ENCODE results near the gene BLVRA. TPM values are rescaled to one million over a fixed set of nuclear protein-coding genes. Genes with fewer than 3 reads are reported as not detected.

Gene BLVRA
- total RNA-seq, 1 experiment from 2014 or later: 40.7 TPM

DNA sequence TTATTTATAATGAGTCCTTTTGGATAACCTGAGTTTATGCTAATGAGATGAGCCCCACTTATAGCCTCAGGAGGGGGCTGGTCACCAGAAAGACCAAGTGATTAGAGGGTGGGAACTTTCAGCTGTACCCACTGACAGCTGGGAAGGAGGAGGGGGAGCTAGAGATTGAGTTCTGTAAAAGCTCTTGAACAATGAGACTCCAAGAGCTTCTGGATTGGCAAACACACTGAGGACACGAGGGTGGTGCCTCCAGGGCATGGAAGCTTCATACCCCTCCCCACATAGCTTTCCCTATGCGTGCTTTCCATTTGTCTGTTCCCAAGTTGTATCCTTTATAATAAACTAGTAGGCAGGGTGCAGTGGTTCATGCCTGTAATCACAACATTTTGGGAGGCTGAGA lies 90.6 kb downstream of the BLVRA start:
- no peak overlapping the region for H2BK15ac ChIP-seq (ENCODE audit: low read depth, low read length)
- H3K23me2 ChIP-seq (ENCODE audit: insufficient read length, low read depth, low read length, poor library complexity, severe bottlenecking): no peaks in the 10 kb centered on the region
- H3K9me3 Mint-ChIP-seq: no peaks in the 10 kb centered on the region; a peak in 2 of 5 replicates
- H2AK5ac ChIP-seq (ENCODE audit: insufficient read length, low read length): no peak overlapping the region
- no peak overlapping the region for H3K23ac ChIP-seq (ENCODE audit: insufficient read length, low read depth, low read length)
- no peaks in the 10 kb centered on the region for H3K79me2 ChIP-seq (ENCODE audit: insufficient read depth, low read length)
- H3K9ac ChIP-seq (ENCODE audit: extremely low read depth, insufficient read length, low read length): no peak overlapping the region
- H3K14ac ChIP-seq (ENCODE audit: insufficient read depth, low read length): no peak overlapping the region
- H3T11ph ChIP-seq (ENCODE audit: low read length): no peak overlapping the region
- H3K79me1 ChIP-seq (ENCODE audit: insufficient read depth, low read depth, low read length, poor library complexity, severe bottlenecking): no peaks in the 10 kb centered on the region
- H3K4me1 ChIP-seq (ENCODE audit: insufficient read depth, low read length): no peaks in the 10 kb centered on the region
- no peak for DNase-seq
- no peak overlapping the region for H2BK5ac ChIP-seq (ENCODE audit: insufficient read length, low read length)
- no peak overlapping the region for H2AFZ ChIP-seq (ENCODE audit: low read length)
- H4K91ac ChIP-seq (ENCODE audit: insufficient read length, low read depth, low read length): no peak overlapping the region
- no peak overlapping the region for H2BK120ac ChIP-seq (ENCODE audit: low read depth, low read length, poor library complexity, severe bottlenecking)
- no peaks in the 10 kb centered on the region; a peak in 2 of 7 replicates for H3K36me3 Mint-ChIP-seq (ENCODE audit: insufficient read depth in 1 of 3, low read depth in 3 of 3)
- peaks cover 2 to 4% of the 10 kb centered on the region in 2 experiments; a peak in 2 of 4 replicates for H3K4me1 Mint-ChIP-seq
- H3K4me2 ChIP-seq (ENCODE audit: insufficient read depth, insufficient read length, low read length): no peak overlapping the region
- no peak overlapping the region for H2BK12ac ChIP-seq (ENCODE audit: insufficient read length, low read depth, low read length)
- no CpG with 5 or more reads among the region's 2 CpGs for WGBS (ENCODE audit: extremely low coverage, insufficient read length, low lambda C conversion rate)
- no peaks in the 10 kb centered on the region for H3K27me3 Mint-ChIP-seq (ENCODE audit: low read depth)
- TF ChIP-seq, protein P1, sequence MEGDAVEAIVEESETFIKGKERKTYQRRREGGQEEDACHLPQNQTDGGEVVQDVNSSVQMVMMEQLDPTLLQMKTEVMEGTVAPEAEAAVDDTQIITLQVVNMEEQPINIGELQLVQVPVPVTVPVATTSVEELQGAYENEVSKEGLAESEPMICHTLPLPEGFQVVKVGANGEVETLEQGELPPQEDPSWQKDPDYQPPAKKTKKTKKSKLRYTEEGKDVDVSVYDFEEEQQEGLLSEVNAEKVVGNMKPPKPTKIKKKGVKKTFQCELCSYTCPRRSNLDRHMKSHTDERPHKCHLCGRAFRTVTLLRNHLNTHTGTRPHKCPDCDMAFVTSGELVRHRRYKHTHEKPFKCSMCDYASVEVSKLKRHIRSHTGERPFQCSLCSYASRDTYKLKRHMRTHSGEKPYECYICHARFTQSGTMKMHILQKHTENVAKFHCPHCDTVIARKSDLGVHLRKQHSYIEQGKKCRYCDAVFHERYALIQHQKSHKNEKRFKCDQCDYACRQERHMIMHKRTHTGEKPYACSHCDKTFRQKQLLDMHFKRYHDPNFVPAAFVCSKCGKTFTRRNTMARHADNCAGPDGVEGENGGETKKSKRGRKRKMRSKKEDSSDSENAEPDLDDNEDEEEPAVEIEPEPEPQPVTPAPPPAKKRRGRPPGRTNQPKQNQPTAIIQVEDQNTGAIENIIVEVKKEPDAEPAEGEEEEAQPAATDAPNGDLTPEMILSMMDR (conservative IDR thresholded peaks at IDR 0.05): no peak
- H3K9me3 ChIP-seq (ENCODE audit: control insufficient read depth, low read depth, low read length): no peaks in the 10 kb centered on the region
- no peak overlapping the region for H2BK20ac ChIP-seq (ENCODE audit: low read depth, low read length, poor library complexity, severe bottlenecking)
- no peak overlapping the region for H3K56ac ChIP-seq (ENCODE audit: insufficient read length, low read depth, low read length)
- H4K5ac ChIP-seq (ENCODE audit: insufficient read length, low read depth, low read length): no peak overlapping the region
- no peak overlapping the region for H4K8ac ChIP-seq (replicated peaks; ENCODE audit: insufficient read length, low read depth, low read length)
- H3K18ac ChIP-seq (ENCODE audit: insufficient read length, low read depth, low read length): no peak overlapping the region
- H4K20me1 ChIP-seq (ENCODE audit: control insufficient read depth, insufficient read depth, insufficient read length): no peaks in the 10 kb centered on the region
- no peak overlapping the region; a peak in 1 of 7 replicates for H3K27ac Mint-ChIP-seq
- no peak overlapping the region for H3K4ac ChIP-seq (ENCODE audit: low read depth, low read length)
- H3K27me3 ChIP-seq (ENCODE audit: insufficient read depth, low read length): no peaks in the 10 kb centered on the region
- H3K27ac ChIP-seq (ENCODE audit: insufficient read length, low read depth, low read length): no peak overlapping the region
- H3K4me3 Mint-ChIP-seq: no peak overlapping the region

All from H9 (cell line).